ENCODE measurements around the gene PSMD11.

DNA sequence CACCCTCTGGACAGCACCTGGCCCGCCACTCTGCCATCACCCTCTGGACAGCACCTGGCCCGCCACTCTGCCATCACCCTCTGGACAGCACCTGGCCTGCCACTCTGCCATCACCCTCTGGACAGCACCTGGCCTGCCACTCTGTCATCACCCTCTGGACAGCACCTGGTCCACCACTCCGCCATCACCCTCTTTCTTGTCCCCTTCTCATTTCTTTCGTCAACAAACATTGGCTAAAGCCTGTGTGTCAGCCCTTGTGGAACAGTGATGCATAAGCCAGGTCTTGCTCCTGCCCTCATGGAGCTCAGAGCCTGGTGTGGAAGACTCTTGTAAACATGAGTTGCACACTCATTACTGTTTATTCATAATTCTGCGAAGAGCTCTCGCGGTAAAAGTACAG, 73.7 kb downstream of the PSMD11 start:
- TF ChIP-seq, protein P1, sequence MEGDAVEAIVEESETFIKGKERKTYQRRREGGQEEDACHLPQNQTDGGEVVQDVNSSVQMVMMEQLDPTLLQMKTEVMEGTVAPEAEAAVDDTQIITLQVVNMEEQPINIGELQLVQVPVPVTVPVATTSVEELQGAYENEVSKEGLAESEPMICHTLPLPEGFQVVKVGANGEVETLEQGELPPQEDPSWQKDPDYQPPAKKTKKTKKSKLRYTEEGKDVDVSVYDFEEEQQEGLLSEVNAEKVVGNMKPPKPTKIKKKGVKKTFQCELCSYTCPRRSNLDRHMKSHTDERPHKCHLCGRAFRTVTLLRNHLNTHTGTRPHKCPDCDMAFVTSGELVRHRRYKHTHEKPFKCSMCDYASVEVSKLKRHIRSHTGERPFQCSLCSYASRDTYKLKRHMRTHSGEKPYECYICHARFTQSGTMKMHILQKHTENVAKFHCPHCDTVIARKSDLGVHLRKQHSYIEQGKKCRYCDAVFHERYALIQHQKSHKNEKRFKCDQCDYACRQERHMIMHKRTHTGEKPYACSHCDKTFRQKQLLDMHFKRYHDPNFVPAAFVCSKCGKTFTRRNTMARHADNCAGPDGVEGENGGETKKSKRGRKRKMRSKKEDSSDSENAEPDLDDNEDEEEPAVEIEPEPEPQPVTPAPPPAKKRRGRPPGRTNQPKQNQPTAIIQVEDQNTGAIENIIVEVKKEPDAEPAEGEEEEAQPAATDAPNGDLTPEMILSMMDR (IDR thresholded peaks at IDR 0.05; ENCODE audit: extremely low read depth in 1 of 2, insufficient read depth in 1 of 2, low read depth in 1 of 2, low read length in 2 of 2), result no peak
- no peak for TF ChIP-seq FOS (IDR thresholded peaks at IDR 0.05; ENCODE audit: borderline replicate concordance, insufficient read depth, low read length)
- TF ChIP-seq POLR2A (IDR thresholded peaks at IDR 0.05; ENCODE audit: low read depth, low read length), result no peak
